Measurements from ENCODE around the gene OTUB1. TPM values are rescaled to one million over a fixed set of nuclear protein-coding genes. Genes with fewer than 3 reads are reported as not detected.

Gene OTUB1
- total and polyA plus RNA-seq, 2 of the 13 experiments (the other 11 are each of a cell fraction or from before 2014, with no cell fraction given): 58.8 to 130 TPM

- TF ChIP-seq, protein P1, sequence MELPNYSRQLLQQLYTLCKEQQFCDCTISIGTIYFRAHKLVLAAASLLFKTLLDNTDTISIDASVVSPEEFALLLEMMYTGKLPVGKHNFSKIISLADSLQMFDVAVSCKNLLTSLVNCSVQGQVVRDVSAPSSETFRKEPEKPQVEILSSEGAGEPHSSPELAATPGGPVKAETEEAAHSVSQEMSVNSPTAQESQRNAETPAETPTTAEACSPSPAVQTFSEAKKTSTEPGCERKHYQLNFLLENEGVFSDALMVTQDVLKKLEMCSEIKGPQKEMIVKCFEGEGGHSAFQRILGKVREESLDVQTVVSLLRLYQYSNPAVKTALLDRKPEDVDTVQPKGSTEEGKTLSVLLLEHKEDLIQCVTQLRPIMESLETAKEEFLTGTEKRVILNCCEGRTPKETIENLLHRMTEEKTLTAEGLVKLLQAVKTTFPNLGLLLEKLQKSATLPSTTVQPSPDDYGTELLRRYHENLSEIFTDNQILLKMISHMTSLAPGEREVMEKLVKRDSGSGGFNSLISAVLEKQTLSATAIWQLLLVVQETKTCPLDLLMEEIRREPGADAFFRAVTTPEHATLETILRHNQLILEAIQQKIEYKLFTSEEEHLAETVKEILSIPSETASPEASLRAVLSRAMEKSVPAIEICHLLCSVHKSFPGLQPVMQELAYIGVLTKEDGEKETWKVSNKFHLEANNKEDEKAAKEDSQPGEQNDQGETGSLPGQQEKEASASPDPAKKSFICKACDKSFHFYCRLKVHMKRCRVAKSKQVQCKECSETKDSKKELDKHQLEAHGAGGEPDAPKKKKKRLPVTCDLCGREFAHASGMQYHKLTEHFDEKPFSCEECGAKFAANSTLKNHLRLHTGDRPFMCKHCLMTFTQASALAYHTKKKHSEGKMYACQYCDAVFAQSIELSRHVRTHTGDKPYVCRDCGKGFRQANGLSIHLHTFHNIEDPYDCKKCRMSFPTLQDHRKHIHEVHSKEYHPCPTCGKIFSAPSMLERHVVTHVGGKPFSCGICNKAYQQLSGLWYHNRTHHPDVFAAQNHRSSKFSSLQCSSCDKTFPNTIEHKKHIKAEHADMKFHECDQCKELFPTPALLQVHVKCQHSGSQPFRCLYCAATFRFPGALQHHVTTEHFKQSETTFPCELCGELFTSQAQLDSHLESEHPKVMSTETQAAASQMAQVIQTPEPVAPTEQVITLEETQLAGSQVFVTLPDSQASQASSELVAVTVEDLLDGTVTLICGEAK (IDR thresholded peaks at IDR 0.05): peak; percentile 63
- TF ChIP-seq, protein P1 (CRISPR knock-in tag; IDR thresholded peaks at IDR 0.05): peak; percentile 27; the same call in 1 of the 2 replicates
- TF ChIP-seq PAX8 (CRISPR knock-in tag; IDR thresholded peaks at IDR 0.05; ENCODE audit: borderline replicate concordance): no peak
- TF ChIP-seq, protein P2, sequence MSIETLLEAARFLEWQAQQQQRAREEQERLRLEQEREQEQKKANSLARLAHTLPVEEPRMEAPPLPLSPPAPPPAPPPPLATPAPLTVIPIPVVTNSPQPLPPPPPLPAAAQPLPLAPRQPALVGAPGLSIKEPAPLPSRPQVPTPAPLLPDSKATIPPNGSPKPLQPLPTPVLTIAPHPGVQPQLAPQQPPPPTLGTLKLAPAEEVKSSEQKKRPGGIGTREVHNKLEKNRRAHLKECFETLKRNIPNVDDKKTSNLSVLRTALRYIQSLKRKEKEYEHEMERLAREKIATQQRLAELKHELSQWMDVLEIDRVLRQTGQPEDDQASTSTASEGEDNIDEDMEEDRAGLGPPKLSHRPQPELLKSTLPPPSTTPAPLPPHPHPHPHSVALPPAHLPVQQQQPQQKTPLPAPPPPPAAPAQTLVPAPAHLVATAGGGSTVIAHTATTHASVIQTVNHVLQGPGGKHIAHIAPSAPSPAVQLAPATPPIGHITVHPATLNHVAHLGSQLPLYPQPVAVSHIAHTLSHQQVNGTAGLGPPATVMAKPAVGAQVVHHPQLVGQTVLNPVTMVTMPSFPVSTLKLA (IDR thresholded peaks at IDR 0.05): peak; percentile 47
- no peak; the same call in 1 of the 2 replicates for TF ChIP-seq ZNF552 (CRISPR knock-in tag; IDR thresholded peaks at IDR 0.05; ENCODE audit: borderline replicate concordance)
- no peak for TF ChIP-seq RFX5 (IDR thresholded peaks at IDR 0.05; ENCODE audit: low read depth, low read length)
- TF ChIP-seq LRRFIP1 (CRISPR knock-in tag; conservative IDR thresholded peaks at IDR 0.05): no peak
- TF ChIP-seq MXD3 (CRISPR knock-in tag; IDR thresholded peaks at IDR 0.05): peak; percentile 89; the same call in 1 of the 2 replicates
- no peak for TF ChIP-seq SNRNP70 (IDR thresholded peaks at IDR 0.05; ENCODE audit: low read depth, low read length)
- TF ChIP-seq JARID2 (CRISPR knock-in tag; IDR thresholded peaks at IDR 0.05; ENCODE audit: insufficient replicate concordance): no peak
- no peak for TF ChIP-seq HNRNPLL (IDR thresholded peaks at IDR 0.05; ENCODE audit: low read depth, low read length, poor library complexity, severe bottlenecking)
Measured at GRCh38 chr11:63986156-63986931, at the start of gene OTUB1 (continued).
